Activated naive CD4-positive, alpha-beta T cell treated with anti-CD3 and anti-CD28 coated beads, Interleukin-2, amount 10 ng/mL, durations not matched to agents 7 days and 5 days (primary cell): Measurements from ENCODE around the gene ARNT2.

Source experiments
- CTCF ChIA-PET: fragments of 350-600 bp; sonication (Branson Sonifier 250); formaldehyde crosslinking; loops from one replicate; lab custom pipeline; 2021; ENCODE audit warnings: antibody characterized with exemption; lab: Charles Lee
- DNase-seq: peaks from one replicate; pipeline ENCODE4 v3.0.0-alpha.2; 2020
- H3K27ac Mint-ChIP-seq: one replicate; pipeline ENCODE4 v1.8.0; 2021; ENCODE audit warnings: mild to moderate bottlenecking, moderate library complexity, mixed read lengths
- H3K27me3 Mint-ChIP-seq: one replicate; pipeline ENCODE4 v1.8.0; 2021; ENCODE audit warnings: mild to moderate bottlenecking, mixed read lengths
- H3K36me3 Mint-ChIP-seq: one replicate; pipeline ENCODE4 v1.8.0; 2021; ENCODE audit warnings: mixed read lengths
- H3K4me1 Mint-ChIP-seq: one replicate; pipeline ENCODE4 v1.8.0; 2021; ENCODE audit warnings: mixed read lengths
- H3K4me3 Mint-ChIP-seq: one replicate; pipeline ENCODE4 v1.8.0; 2021; ENCODE audit warnings: mild to moderate bottlenecking, moderate library complexity, mixed read lengths
- H3K9me3 Mint-ChIP-seq: one replicate; pipeline ENCODE4 v1.8.0; 2021; ENCODE audit warnings: mixed read lengths

Gene ARNT2

GRCh38 chr15:80590761-80591355 lies 186.7 kb downstream of the ARNT2 start:
- peaks cover 5% of the 10 kb centered on the region for H3K27me3 Mint-ChIP-seq
- CTCF ChIA-PET, result no interaction called here
- no peaks in the 10 kb centered on the region for H3K4me1 Mint-ChIP-seq
- no peak overlapping the region for H3K27ac Mint-ChIP-seq
- H3K36me3 Mint-ChIP-seq, result no peaks in the 10 kb centered on the region
- H3K9me3 Mint-ChIP-seq, result no peaks in the 10 kb centered on the region
- no peak for DNase-seq
- no peak overlapping the region for H3K4me3 Mint-ChIP-seq

DNA sequence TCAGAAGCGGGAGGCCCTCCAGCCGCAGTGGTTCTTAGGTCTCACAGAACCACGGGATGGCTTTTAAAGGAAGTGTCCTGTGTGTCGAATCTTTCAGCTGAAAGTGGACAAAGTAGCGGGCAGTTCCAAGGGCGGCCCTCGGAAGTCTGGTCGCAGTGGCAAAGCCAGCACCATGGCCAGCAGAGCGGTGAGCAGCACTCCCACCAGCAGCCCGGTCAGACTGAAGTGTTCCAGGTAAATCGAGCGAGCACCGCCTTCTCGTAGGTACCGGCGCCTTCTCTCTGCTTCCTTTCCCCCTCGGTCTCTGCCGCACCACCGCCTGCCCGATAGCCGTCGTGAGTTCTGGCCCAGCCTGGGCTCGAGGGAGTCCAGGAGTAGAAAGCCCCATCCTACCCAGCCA lies 187.3 kb downstream of the ARNT2 start:
- Mint-ChIP-seq H3K27ac (no peak overlapping the region), H3K27me3 (peaks cover 5% of the 10 kb centered on the region), H3K9me3 (no peaks in the 10 kb centered on the region), H3K4me1 (no peaks in the 10 kb centered on the region), H3K36me3 (no peaks in the 10 kb centered on the region), H3K4me3 (no peak overlapping the region)
- CTCF ChIA-PET, result no interaction called here
- DNase-seq, result no peak

DNA sequence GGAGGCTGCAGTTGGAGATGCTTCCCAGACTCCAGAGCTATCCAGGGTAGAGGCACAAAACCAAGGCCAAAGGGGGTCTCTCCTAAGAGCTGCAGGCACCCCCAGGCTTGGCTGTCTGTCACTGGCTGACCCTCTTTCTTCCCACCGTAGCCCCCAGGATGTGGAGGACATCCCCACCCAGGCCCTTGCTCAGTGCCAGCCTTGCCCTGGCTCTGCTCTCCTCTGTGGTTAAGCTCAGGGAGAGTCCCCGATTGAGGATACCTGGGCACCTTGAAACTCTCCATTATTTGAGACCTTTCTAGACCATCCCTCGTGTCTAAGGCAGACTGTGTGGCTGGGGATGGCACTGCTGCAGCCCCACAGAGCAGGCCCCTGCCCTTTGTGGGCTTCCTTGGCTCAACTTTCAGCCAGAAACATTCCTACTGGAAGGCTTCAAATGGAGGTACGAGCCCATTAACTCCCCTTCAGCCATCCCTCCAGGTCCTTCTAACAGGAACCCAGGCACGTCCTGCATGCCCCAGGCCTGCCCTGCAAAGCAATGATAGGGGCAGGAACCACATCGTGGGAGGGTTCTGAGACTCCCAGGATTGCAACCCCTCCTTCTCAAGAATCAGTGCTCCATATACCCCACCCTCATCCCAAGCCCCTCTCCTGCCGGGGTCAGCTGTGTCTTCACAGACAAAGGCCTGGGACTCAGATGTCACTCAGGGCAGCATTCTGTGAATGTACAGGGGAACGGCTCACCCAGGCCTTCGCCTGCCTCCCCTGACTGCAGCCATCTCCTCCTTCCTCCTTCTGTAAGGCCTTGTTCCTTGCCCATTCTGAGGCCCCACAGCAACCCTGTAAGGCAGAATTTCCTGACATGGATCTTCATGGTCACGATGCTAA lies 188.0 kb downstream of the ARNT2 start:
- Mint-ChIP-seq H3K4me1 (no peaks in the 10 kb centered on the region), H3K4me3 (no peak overlapping the region), H3K36me3 (no peaks in the 10 kb centered on the region), H3K27me3 (peaks cover 5% of the 10 kb centered on the region), H3K27ac (no peak overlapping the region), H3K9me3 (no peaks in the 10 kb centered on the region)
- DNase-seq, result no peak
- CTCF ChIA-PET, result no interaction called here

DNA sequence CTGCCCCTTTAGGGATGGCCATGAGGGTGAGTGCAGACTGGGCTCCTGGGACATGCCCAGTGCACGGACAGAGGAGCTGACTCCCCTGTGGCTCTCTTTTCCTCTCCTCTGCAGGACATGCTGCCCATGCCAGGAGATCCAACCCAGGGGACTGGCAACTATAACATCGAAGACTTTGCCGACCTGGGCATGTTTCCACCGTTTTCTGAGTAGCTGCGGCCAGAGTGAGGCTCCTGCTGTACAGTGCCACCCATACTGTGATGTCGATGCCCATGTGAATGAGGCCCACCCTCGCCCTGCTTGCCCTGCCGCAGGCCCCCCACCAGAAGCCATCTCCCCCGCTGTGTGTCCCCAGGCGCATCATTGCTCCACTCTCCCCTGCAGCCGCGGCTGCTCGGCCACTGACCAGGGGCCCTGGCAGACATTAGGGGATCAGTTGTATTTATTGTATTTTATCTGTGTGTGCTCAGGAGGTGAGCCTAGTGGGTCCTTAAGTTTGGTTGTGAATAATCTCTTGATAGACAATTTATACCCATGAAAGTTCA lies 189.4 kb downstream of the ARNT2 start:
- Mint-ChIP-seq H3K27me3 (peaks cover 4% of the 10 kb centered on the region), H3K4me1 (no peaks in the 10 kb centered on the region), H3K4me3 (no peak overlapping the region), H3K36me3 (no peaks in the 10 kb centered on the region), H3K9me3 (no peaks in the 10 kb centered on the region), H3K27ac (no peak overlapping the region)
- no peak for DNase-seq
- CTCF ChIA-PET, result no interaction called here

- Mint-ChIP-seq H3K27ac (no peak overlapping the region), H3K27me3 (peaks cover 4% of the 10 kb centered on the region)
These were observed 190.1 kb downstream of the ARNT2 start for GRCh38 chr15:80594091-80594889.

DNA sequence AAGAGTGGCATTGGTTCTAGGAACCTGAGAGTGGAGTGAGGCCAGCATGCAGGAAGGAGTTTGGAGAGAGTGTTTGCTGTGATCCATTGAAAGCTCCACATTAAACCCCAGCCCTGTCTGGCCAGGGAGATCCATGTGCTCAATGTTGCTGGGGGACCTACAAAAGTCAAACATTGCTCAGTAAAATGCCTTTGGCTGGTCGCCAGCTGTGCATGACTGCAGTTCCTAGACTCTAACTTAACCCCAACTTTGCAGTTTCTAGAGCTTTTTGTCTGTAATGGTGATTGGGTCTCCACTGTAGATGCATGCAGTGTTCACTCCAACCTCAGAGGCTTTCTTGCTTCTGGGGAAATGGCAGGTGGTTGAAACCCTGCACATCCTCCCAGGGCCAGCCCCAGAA lies 191.2 kb downstream of the ARNT2 start:
- H3K4me3 Mint-ChIP-seq, result no peak overlapping the region
- no peaks in the 10 kb centered on the region for H3K36me3 Mint-ChIP-seq
- H3K9me3 Mint-ChIP-seq, result no peaks in the 10 kb centered on the region
- DNase-seq, result no peak
- H3K27me3 Mint-ChIP-seq, result peaks cover 6% of the 10 kb centered on the region
- CTCF ChIA-PET, result no interaction called here
- H3K27ac Mint-ChIP-seq, result no peak overlapping the region
- H3K4me1 Mint-ChIP-seq, result no peaks in the 10 kb centered on the region

More at GRCh38 chr15:80594091-80594889, 190.1 kb downstream of the ARNT2 start:
- no peaks in the 10 kb centered on the region for H3K9me3 Mint-ChIP-seq
- no peaks in the 10 kb centered on the region for H3K36me3 Mint-ChIP-seq
- DNase-seq, result no peak
- H3K4me1 Mint-ChIP-seq, result no peaks in the 10 kb centered on the region
- CTCF ChIA-PET, result no interaction called here
- no peak overlapping the region for H3K4me3 Mint-ChIP-seq

GRCh38 chr15:80596521-80596976 lies 192.4 kb downstream of the ARNT2 start:
- DNase-seq, result no peak
- Mint-ChIP-seq H3K36me3 (no peaks in the 10 kb centered on the region), H3K27ac (no peak overlapping the region), H3K9me3 (no peaks in the 10 kb centered on the region), H3K4me3 (no peak overlapping the region), H3K4me1 (no peaks in the 10 kb centered on the region), H3K27me3 (peaks cover 9% of the 10 kb centered on the region)
- CTCF ChIA-PET, result no interaction called here

DNA sequence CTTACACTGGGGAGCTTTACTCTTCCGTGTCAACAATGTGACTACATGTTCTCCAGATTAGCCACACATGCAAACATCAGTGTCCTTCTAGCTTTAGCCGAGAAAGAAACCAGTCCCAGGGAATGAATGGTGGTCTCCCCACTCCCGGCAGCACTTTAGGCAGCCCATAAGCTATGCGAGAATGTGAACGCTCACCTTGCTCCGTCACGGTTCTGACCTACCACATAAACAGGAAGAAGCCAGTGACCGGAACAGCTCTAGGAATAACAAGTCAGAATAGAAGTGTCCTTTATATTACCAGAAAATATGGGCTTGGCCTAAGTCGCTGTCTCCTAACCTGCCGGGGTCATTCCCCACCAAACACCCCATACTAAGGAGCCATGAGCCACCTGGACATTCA lies 192.9 kb downstream of the ARNT2 start:
- CTCF ChIA-PET, result no interaction called here
- Mint-ChIP-seq H3K4me3 (no peak overlapping the region), H3K4me1 (no peaks in the 10 kb centered on the region), H3K9me3 (no peaks in the 10 kb centered on the region), H3K36me3 (no peaks in the 10 kb centered on the region), H3K27ac (no peak overlapping the region), H3K27me3 (peaks cover 9% of the 10 kb centered on the region)
- no peak for DNase-seq

GRCh38 chr15:80599359-80599758 lies 195.2 kb downstream of the ARNT2 start:
- DNase-seq, result no peak
- H3K27ac Mint-ChIP-seq, result no peak overlapping the region
- no peaks in the 10 kb centered on the region for H3K4me1 Mint-ChIP-seq
- H3K9me3 Mint-ChIP-seq, result no peaks in the 10 kb centered on the region
- no peaks in the 10 kb centered on the region for H3K36me3 Mint-ChIP-seq
- no peak overlapping the region for H3K4me3 Mint-ChIP-seq
- peaks cover 14% of the 10 kb centered on the region for H3K27me3 Mint-ChIP-seq
- CTCF ChIA-PET, result no interaction called here

DNA sequence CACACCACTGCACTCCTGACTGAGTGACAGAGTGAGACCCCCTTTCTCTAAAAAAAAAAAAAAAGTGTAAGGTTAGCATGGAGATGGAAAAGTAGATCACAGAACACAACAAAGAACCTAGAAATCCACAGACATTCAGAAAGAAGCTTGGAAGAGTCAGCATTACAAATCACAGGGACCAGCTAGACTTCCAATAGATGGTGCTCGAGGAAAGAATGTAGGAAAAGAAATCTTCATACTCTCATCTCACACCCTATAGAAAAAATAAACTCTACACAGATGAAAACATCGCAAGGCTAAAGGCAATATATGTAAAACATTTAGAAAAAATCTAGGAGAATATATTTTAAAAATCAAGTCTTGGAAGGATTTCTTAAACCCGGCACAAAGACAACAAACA lies 196.4 kb downstream of the ARNT2 start:
- no peak for DNase-seq
- H3K9me3 Mint-ChIP-seq, result no peaks in the 10 kb centered on the region
- CTCF ChIA-PET, result interaction anchor here (1.1 kb wide), 1 partner anchor 33 kb away, joined by 3 read pairs; no protein-coding TSS in a partner anchor
- H3K27ac Mint-ChIP-seq, result no peak overlapping the region
- H3K4me3 Mint-ChIP-seq, result no peak overlapping the region
- no peaks in the 10 kb centered on the region for H3K4me1 Mint-ChIP-seq
- peaks cover 16% of the 10 kb centered on the region for H3K27me3 Mint-ChIP-seq
- no peaks in the 10 kb centered on the region for H3K36me3 Mint-ChIP-seq

DNA sequence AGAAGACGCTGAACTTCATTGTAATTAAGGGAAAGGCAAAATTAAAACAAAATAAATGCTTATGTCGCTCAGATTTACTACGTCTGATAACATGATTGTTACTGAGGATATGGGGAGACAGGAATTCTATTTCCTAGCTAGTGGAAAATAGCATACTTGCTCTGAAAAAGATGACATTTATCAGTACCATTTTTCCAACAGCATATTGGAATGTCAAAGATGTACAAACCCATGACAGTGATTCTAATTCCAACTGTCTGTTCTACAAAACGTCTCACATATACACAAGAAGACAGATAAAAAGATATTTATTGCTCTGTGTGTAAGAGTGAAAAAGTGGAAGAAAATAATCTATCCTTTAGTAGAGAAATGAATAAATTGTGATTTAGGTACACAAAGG lies 197.1 kb downstream of the ARNT2 start:
- H3K36me3 Mint-ChIP-seq, result no peaks in the 10 kb centered on the region
- CTCF ChIA-PET, result no interaction called here
- H3K27ac Mint-ChIP-seq, result no peak overlapping the region
- H3K9me3 Mint-ChIP-seq, result no peaks in the 10 kb centered on the region
- peaks cover 19% of the 10 kb centered on the region for H3K27me3 Mint-ChIP-seq
- no peaks in the 10 kb centered on the region for H3K4me1 Mint-ChIP-seq
- no peak overlapping the region for H3K4me3 Mint-ChIP-seq
- DNase-seq, result no peak

DNA sequence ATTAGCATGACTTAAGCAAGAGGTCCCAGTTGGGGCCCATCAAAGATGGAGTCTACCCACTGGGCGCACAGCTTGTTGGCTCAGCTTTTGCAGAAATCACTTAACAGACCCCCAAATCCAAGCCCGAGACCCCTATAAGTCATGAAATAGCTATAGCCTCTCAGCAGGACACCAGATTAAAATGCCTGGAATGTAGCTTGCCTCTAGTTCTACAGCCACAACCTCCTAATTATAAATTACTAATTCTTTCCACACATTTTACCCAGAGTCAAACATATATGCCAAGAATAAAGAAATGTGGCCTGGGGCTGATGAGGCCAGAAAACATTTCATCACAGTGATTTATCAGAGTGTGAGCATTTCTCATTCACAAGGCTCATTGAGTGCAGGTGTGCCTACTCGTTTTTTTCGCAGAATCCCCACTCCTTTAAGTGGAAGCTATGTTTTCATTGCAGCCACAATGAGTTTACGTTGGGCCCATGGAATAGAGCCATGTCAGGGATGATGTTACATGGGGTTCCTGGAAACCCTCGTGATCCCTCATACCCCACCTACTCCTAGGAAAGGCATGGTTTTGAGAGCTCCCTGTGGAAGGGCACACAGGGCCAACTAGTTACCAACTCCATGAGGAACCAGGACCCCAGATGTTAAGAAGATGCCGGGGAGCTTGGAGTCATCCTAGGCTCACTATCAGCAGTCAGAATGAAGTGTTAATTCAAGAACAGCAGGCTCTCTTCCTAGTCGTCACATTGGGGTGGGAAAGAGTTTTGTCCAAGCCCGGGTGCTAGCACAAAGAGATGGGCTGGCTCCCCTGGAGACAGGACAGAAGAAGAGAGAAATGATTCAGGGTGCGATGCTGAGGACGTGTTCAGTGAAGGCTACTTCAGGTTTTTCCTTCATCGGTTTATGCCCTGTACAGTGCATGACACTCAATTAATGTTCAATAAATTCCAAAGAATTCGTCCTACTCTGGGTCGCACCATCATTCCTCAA lies 200.7 kb downstream of the ARNT2 start:
- no peaks in the 10 kb centered on the region for H3K4me1 Mint-ChIP-seq
- no peaks in the 10 kb centered on the region for H3K36me3 Mint-ChIP-seq
- no peak overlapping the region for H3K27ac Mint-ChIP-seq
- H3K4me3 Mint-ChIP-seq, result no peak overlapping the region
- DNase-seq, result no peak
- CTCF ChIA-PET, result no interaction called here
- peaks cover 38% of the 10 kb centered on the region for H3K27me3 Mint-ChIP-seq
- no peaks in the 10 kb centered on the region for H3K9me3 Mint-ChIP-seq

DNA sequence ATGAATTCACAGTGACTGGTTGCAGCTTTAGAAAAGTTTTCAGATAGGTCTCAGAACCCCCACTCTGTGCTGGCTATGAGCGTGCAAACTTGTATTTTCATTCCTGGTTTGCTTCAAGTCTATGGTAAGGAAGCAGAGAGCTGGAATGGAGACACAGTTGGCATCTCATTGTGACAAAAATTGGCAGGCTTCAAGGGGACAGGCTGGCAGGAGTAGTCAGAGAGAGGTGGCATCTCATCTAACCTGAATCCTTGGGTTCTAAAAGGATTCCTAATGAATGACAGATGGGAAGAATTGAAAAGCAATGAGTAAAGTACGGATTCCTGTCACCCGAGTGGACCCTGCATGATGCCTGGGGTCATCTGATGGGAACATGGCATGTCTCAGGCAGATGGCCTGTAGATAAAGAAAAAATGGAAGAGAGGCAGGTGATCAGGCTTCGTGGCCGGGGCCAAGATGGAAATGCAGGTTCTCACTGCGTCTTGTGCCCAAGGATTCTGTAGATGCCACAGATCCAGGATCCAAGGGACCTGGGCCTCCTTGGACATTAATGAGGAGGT lies 201.5 kb downstream of the ARNT2 start:
- Mint-ChIP-seq H3K9me3 (no peaks in the 10 kb centered on the region), H3K27me3 (peaks cover 33% of the 10 kb centered on the region)
- CTCF ChIA-PET, result no interaction called here

More for the DNA sequence above, 201.5 kb downstream of the ARNT2 start:
- DNase-seq, result no peak
- Mint-ChIP-seq H3K4me1 (no peaks in the 10 kb centered on the region), H3K4me3 (no peak overlapping the region), H3K36me3 (no peaks in the 10 kb centered on the region), H3K27ac (no peak overlapping the region)
